ENCODE results near the gene TTLL6.

DNA sequence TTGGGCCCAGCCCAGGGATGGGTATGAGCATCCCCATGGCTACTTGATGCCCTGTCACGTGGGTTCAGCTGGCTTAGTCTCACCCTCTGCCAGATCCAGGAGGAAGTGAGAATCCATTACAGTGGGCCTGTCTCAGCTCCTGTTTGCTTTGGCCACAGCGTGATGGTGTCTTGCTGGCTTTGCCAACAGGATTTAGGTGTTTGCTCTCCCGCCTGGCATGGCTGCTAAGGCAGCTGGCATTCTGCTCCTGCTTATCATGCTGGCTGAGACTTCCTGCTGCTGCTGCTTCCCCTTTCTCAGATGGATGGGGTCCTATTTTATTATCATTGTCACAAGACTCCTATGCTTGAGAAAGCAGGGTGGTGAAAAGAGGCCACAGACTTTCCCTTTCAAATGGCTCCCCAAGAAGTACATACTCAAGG, 60.2 kb downstream of the TTLL6 start:
- TF ChIP-seq, protein P1, sequence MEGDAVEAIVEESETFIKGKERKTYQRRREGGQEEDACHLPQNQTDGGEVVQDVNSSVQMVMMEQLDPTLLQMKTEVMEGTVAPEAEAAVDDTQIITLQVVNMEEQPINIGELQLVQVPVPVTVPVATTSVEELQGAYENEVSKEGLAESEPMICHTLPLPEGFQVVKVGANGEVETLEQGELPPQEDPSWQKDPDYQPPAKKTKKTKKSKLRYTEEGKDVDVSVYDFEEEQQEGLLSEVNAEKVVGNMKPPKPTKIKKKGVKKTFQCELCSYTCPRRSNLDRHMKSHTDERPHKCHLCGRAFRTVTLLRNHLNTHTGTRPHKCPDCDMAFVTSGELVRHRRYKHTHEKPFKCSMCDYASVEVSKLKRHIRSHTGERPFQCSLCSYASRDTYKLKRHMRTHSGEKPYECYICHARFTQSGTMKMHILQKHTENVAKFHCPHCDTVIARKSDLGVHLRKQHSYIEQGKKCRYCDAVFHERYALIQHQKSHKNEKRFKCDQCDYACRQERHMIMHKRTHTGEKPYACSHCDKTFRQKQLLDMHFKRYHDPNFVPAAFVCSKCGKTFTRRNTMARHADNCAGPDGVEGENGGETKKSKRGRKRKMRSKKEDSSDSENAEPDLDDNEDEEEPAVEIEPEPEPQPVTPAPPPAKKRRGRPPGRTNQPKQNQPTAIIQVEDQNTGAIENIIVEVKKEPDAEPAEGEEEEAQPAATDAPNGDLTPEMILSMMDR (IDR thresholded peaks at IDR 0.05; ENCODE audit: extremely low read depth in 1 of 2, insufficient read depth in 1 of 2, low read depth in 1 of 2, low read length in 2 of 2): no peak
- TF ChIP-seq POLR2AphosphoS5 (IDR thresholded peaks at IDR 0.05; ENCODE audit: insufficient read depth, low read depth, low read length) (no peak), EZH2 (IDR thresholded peaks at IDR 0.05; ENCODE audit: borderline replicate concordance, low read depth, low read length, severe bottlenecking) (no peak)
